GM18868 (cell line): ENCODE data around the gene ARL15.
"Not testable (repeated sequence)": the region's sequence is repeated elsewhere in the genome, so short reads cannot be mapped to it uniquely, and the experiment has no call there.

Source experiments
- ATAC-seq: cut with Tn5 transposase; IDR thresholded peaks from one replicate; pipeline ENCODE4 v1.9.1; 2021; ENCODE audit warnings: mild to moderate bottlenecking, moderate library complexity; ENCODE audit not compliant: unreplicated experiment

ARL15 gene

DNA sequence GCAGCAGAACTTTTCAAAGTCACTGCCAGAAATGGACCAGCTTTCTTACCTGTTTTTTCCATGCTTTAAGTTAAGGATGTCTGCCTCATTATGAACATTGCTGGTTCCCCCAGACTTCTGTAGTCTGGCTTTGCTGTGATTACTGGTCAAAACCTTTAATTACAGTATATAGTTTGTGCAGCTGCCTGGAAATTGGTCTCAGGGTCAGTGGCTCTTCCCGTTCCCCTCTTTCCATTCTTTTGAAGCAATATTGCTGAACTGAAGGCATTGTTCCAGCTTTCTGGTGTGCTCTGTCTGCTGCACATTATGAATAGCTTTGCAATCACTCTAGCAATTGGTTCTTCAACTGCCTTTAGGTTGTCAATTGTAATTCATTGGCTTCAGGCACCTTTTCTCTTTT, 206.5 kb downstream of the ARL15 start:
- no peak for ATAC-seq

DNA sequence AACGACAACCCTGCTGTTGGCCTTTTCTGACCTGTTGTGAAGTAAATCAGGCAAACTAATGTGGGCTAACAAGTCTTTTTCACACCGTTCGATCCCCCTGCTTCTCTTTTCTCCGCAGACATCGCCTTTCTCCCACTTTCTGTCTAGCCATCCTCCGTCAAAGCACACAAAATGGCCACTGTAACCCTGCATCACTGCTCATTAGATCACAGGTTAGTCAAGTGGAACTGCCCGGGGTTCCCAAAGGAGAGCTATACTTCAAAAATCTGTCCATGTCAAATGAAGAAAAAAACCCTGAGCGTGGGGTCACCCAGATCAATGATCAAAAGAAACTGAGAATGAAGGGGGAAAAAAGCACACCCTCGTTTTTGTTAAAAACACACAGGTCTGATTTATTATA, 212.1 kb downstream of the ARL15 start:
- no peak for ATAC-seq

DNA sequence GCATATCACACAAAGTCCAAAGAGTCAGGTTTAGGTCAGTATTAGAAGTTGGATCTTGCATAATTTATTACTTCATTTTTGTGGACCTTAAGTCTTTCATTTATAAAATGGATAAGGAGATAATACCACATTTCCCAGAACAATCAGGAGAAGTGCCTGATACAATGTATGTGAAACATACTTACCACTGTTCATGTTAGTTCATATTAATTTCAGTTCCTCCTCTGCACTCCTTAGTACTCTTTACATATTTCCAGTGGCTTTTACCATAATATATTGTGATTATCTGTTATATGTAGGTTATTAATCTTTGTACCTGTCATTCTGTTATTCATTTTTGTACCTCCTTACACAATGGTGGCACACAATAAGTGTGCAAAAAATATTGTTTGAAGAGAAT, 214.4 kb downstream of the ARL15 start:
- ATAC-seq: no peak

DNA sequence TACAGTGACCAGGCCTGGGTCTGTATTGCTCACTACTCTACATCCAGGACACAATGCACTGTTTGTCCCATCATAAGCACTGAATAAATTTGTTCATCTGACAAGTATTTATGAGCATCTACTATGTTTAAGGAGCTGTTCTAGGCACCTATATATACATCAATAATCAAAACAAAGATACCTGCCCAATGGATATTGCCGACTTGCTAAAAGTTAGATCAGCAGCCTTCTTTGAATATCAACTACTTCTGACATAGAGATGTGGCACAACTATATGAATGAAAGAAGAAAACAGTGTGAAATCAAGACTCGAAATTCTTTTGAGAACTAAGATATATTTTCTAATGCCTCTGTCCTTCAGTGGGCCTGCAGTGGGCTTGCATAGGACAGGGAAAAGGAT, 215.7 kb downstream of the ARL15 start:
- ATAC-seq: no peak

DNA sequence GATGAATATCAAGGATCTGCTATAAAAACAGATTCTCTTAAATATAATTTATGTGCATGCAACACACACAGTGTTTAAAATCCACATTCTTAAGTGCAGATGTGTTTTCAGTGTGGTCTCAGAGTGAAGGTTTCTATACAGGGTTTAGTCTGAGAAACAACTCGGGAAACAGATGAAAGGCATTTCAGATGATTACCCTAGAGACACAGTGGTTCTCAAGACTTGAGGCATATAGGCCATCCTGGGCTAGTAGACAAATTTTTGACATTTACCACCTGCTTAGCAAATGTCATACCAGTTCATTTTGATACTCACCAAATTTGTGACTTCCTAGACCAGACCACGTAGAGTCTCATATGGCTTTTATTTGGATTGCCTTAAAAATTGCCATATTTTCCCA, 216.5 kb downstream of the ARL15 start:
- peak; percentile 59 for ATAC-seq

DNA sequence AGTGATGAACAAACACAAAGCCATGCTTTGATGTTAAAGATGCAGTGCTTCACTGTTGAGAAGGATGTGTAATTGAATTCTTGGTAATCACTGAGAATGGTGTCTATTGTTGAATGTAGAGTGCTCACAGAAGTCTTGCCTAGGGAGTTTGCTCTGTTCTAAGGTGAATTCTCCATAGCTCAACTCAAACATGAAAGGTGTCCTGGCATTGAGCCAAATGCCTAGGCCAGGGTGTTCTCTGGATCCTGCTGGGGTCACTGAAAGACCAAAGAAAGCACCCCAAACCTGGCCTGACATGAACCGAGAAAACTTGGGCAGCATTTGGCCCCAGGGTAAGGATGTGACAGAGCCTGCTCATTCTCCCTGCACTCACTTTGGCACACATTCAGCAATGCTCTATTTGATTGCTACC, 217.3 kb downstream of the ARL15 start:
- ATAC-seq: no peak

DNA sequence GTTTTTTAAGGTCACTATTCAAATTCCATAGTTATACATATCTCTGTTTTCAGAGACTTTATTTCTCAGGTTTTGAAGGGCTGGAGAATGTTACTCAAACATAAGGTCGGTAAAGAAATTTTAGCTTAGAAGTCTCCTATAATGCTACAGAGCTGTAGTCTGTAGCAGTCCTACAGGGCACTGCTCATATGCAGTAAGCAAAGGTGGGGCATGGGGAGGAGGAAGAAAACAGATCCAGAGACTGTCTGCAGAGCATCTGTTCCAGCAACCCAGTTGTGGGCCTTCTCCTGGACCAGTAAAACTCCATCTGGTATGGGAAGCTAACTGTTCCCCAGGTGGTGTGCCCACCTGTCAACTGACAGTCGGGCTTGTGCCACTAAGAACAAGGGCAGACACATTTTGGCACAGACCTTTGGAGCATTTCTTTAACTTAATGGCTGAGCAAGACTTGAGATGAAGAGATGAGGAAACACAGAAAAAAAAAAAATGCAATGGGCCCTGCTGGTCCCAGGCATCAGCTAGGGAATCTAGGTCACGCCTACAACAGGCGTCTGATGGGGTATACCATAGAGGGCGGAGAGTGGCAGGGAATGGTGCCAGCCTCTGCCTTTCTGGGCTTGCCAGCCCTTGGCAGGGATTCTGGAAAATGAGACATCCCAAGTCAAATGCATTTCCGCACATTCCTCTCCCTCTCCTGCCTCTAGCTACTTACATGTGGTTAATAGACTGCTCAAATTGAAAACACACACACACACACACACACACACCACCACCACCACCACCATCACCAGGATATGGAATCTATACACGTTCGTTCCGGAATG, 218.9 kb downstream of the ARL15 start:
- no peak for ATAC-seq

DNA sequence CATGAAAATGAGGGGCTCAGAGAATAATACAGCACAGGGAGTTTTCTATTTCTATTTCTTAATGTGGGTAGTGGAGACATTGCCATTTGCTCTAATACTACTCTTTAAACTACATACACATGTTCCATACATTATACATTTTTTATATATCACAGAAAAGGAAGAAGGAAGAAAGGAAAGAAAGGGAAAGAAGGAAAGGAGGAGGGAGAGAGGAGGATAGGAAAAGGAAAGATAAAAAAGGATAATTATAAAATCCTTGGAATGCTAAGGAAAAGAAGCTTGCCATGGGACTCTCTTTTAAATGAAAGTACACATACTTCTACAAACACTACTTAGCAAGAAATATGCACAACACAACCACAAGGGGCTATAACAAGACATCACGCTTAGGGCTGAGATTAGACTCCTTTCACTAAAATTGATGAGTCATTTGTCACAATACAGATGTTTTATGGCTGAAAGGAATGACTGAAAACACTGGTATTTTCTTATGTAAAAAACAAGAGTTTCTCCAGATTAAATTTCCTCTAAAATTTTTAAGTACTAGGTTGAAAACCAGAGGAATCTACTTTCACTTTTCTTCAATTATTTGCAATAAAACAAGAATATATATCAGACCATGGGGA, 219.8 kb downstream of the ARL15 start:
- peak; percentile 57 for ATAC-seq

DNA sequence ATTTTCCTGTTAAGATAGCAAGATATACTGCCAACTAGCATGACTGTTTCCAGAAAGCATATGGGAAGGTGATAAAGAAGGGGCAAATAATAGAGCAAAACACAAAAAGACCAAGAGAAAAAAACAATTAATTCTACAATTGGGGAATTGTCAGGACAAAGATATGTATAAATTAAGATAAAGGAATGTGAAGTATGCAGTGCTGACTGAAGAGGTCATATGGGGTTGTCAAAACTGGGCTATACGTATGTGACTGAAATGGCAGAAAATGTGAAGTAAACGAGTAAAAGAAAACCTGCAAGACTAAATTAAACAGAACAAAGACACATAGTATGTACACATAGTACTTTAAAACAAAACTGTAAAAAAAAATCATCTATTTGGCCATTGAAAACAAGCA, 222.3 kb downstream of the ARL15 start:
- ATAC-seq: no peak

DNA sequence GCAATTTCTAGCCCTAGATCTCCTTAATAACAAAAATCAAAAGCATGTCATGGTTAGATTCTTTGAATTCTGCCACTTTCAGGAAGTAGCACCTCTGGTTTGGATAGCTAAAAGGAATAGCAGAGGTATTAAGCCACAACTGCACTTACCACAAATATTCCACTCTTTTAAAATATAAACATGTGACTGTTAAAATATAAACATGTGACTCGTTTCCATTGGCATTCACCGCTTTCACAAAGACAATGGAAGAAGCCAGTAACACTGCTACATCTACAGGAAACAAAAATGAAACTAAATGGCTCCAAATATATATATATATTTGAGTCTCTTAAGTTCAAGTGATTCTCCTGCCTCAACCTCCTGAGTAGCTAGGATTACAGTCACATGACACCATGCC, 222.9 kb downstream of the ARL15 start:
- no peak for ATAC-seq

DNA sequence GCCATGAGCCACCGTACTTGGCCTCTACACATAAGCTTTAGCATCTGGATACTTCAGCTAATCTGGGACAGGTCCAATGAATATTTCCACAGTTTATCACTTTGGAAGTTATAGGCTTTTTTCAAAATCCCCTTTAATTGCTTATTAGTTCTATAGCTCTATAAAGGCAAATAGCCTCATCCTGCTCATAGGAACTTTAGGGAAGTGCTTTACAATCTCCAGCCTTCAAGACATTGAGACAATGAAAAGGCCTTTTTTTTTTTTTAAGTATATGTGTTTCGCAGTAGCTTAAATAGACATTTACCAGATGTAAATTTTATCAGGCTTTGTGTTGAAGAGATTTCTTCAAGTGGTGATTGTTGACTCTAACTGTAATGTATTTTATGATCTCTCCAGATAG, 224.2 kb downstream of the ARL15 start:
- ATAC-seq: no peak

DNA sequence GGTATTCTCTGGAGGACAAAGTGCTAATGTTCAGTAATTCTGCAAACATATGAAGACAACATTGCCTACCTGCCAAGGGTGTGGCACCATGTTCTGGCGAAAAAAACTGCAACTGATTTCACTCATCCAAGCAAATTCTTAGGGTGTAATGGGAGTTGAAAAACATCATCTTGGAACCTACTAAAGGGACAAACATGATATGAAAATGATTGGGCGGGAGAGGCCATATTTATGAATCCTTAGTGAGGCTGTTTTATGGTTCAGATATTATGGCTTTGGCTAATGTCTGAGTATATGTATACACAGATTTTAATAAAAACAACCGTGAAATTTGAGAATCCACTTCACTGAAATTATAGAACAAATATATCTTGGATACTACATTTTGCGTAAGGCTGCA, 225.7 kb downstream of the ARL15 start:
- ATAC-seq: no peak

DNA sequence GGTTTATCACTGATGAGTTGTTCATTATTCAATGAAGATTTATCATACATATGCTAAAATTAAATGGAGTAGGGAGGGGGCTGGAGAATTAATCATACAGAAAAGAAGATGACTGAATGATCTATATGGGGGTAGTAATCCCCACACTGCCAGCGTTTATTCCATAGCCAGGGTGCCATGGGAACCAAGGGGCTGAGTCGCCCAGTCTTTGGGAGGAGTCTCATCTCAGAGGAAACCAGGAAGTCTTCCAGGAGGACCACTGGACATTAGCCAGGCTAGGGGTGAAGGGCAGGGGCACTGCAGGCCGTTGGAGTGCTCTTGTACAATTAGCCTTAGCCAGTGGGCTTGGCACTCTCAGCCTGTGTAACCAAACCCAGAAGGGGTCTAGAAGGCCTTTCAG, 226.5 kb downstream of the ARL15 start:
- ATAC-seq: no peak

DNA sequence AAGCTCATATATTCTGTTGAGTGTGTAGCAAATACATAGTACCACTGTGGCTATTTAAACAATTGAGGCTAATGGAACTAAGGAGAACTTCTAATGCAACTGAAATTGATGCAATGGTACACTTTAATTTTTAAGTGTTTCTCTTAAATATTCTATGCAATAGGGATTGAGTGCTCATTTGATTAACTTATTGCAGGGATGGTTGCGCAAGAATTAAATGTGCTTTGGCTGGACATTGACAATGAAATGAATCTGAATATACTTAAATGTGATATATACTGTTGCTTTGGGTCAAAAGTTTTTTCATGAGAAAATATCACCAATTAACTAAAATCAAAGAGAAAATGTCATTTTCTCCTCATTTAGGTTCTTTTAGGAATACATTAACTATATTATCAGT, 227.1 kb downstream of the ARL15 start:
- no peak for ATAC-seq

DNA sequence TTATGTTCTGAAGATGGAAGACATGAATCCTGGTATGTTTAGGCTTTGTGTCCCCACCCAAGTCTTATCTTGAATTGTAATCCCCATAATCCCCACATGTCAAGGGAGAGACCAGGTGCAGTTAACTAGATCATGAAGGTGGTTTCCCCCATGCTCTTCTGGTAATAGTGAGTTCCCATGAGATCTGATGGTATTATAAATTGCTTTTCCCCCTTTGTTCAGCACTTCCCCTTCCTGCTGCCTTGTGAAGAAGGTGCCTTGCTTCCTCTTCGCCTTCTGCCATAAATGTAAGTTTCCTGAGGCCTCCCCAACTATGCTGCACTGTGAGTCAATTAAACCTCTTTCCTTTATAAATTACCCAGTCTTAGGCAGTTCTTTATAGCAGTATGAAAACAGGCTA, 229.0 kb downstream of the ARL15 start:
- ATAC-seq: no peak

DNA sequence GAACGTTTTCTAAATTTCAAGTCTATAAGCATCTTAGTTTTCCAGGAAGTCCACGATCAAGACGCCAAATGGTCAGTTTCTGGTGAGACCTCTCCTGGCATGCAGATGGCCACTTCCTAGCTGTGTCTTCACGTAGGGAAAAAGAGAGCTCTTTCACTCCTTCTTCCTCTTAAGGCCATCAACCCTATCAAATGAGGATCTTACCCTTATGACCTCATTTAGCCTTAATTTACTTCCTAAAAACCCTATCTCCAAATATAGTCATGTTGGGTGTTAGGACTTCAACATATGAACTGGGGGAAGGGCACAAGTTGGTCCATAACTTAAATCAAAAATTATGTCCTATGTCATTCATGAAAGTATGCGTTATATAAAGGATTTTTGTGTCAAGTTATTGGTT, 229.5 kb downstream of the ARL15 start:
- ATAC-seq: no peak

DNA sequence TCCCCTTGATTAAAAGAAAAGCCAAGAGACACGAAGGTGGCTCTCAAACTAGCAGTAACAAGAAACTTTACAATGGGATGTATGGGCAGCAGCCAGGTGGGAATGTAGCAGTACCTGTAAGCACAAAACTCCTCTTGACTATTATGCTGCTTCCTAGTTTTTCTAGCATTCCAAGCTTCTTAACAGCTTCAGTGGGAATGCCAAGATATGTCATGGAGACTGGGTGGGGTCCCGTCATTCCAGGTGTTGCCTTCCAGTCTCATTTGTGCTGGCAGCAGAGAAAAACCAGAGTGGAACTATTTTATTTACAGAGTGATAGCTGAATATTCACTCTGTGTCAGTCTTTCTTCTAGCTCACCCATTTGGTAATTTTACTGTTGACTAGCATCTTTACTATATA, 236.6 kb downstream of the ARL15 start:
- ATAC-seq: no peak

DNA sequence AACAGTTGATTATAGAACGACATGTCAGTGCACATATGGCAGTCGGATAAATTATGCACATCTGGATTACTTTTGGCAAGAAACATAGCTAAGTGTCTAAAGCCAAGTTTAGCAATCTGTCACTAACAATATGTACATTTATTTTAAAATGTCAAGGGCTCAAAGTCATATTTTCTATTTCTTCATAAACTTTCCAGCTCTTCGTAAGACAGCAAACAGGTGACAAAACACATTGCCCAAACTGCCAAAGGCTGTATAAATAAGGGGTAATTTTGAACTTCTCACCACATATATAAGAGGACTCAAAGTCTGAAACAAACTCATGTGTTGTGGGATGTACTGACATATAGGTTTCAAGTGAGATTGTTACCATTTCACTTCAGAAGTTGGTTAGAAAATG, 237.2 kb downstream of the ARL15 start:
- ATAC-seq: no peak

DNA sequence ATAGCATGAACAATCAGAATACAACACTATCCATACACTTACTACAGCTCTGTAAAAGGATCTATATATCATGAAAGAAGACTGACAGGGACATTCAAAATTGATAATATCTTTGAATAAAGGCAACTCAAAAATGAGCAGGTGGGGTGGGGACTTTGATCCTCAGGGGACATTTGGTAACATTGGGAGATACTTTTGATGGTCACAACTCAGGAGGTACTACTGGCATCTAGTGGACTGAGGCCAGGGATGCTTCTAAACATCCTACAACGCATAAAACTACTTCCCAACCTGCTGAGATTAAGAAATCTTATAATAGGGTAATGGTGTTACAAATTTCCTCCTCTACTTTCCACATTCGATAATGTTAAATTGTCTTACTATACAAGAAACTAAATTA, 243.9 kb downstream of the ARL15 start:
- no peak for ATAC-seq

DNA sequence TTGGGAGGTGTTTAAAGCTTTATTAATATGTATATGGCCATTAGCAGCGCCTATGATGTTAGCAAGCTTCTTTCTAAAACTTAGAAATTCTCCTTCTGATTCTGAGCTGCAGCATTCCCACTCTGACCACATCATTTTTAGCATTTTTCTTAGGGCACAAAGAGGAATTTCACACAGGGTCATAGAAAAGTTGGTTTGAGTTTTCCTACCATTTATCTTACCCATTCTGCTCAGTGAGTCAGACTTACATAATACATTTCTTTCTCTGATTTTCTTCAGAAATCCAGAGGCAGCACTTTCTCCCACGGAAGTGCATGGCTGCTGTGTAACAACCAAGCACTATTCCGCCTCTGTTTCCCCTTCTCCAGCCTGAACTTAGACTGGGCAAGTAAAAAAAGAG, 246.6 kb downstream of the ARL15 start:
- no peak for ATAC-seq

DNA sequence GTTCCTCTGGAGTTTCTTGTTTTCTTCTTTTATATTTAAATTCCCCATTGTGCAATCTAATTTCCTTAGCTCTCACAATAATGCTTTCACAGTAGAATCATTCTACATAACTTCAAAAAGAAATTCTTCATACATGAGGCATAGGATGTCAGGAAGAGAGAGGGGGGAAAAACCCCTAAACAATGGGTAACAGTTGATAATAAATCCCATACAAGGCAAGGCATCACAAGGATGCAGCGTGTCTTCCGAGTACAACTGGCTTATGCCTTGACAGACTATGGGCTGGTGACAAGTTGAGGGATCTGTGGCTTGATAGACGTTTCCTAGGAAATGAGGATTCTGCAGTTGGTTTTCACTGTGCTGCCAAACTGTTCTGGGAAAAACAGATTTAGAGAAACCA, 247.4 kb downstream of the ARL15 start:
- no peak for ATAC-seq

DNA sequence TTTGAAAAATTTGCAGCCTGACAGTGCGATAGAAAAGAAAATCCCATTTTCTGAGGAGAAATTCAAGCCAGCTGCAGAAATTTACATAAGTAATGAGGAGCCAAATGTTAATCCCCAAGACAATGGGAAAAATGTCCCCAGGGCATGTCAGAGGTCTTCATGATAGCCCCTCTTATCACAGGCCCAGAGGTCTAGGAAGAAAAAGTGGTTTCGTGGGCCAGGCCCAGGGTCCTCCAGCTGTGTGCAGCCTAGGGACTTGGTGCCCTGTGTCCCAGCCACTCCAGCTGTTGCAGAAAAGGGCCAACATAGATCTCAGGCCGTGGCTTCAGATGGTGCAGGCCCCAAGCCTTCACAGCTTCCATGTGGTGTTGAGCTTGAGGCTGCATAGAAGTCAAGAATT, 249.5 kb downstream of the ARL15 start:
- ATAC-seq: not testable (repeated sequence)

DNA sequence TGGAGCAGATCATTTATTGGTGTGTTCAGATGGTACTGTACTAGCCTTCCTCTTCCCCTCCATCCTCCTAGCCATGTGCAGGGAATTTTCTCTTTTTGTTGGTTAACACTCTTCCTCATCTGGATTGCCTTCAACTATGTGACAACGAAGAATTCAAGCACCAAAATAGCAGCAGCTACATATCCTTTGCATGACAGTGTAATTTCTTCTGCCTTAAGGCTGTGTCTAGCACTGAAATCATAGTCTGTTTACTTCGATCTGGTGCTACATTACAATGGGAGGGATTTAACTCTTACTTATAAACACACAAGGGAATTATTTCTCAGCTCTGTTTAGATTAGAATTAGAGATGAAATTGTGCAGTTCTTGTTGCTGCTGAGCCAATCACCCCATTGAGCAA, 260.4 kb downstream of the ARL15 start:
- ATAC-seq: no peak
